ENCODE results near the gene GET4. TPM values are rescaled to one million over a fixed set of nuclear protein-coding genes. Genes with fewer than 3 reads are reported as not detected.

GET4 gene, protein sequence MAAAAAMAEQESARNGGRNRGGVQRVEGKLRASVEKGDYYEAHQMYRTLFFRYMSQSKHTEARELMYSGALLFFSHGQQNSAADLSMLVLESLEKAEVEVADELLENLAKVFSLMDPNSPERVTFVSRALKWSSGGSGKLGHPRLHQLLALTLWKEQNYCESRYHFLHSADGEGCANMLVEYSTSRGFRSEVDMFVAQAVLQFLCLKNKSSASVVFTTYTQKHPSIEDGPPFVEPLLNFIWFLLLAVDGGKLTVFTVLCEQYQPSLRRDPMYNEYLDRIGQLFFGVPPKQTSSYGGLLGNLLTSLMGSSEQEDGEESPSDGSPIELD
- polyA plus RNA-seq (21.1 to 32.0 TPM (median 22.9 TPM) in 3 replicates), polyA minus RNA-seq (9.3 to 11.1 TPM (median 10.1 TPM) in 3 replicates)
- 40.4 TPM for polyA plus RNA-seq (2011; ENCODE audit: low read depth)
- 14.0 and 26.1 TPM in 2 replicates for polyA plus RNA-seq (2011; cell fraction: cytosol; rRNA removed)
- polyA plus RNA-seq (2011; cell fraction: nucleus; rRNA removed): 50.3 and 70.5 TPM in 2 replicates
- polyA plus RNA-seq (2012; ENCODE audit: low replicate concordance): 26.7 and 47.3 TPM in 2 replicates
- 33.4 TPM for polyA minus RNA-seq (2011; cell fraction: cytosol; rRNA and poly(A)+ RNA removed)
- 10.4 and 14.1 TPM in 2 replicates for polyA minus RNA-seq (2011; cell fraction: nucleus; rRNA and poly(A)+ RNA removed)

DNA sequence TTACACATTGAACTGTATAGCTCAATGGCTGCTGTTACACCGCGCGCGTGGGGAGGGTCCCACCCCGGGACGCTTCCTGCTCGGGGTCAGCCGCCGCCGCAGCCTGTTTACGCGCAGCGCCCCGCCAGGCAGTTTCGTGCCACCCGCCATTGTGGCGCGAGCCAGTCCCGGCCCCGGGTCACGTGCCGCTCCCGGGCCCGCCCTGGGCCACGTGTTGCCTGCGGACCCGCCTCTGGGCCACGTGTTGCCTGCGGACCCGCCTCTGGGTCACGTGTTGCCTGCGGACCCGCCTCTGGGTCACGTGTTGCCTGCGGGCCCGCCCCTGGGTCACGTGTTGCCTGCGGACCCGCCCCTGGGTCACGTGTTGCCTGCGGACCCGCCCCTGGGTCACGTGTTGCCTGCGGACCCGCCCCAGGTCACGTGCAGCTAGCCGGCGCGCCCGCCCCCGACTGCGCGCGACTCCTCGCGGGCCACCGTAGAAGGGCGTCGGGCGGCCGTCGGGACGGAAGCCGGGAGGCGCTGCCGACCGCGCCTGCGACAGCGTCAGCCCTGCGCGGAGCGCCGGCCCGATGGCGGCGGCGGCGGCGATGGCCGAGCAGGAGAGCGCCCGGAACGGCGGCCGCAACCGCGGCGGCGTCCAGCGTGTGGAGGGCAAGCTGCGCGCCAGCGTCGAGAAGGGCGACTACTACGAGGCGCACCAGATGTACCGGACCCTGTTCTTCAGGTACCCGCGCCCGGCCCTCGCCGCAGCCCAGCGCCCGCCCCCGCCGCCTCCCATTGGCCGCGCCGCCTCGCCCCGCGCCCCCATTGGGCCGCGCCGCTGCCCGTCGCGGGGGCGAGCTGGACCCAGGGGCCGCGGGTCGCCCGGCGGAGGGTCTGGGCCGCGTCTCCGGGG lies at the start of gene GET4:
Gene GET4 (plus strand): TSS at position 478 of the 895 bp plus-strand sequence. CDS start 92 bp downstream, at position 570.
- FAIRE-seq (no peak), DNase-seq (ENCODE audit: low read depth, low spot score) (peak; percentile 50)
- Histone ChIP-seq H3K36me3 (ENCODE audit: control insufficient read depth in 2 of 2, extremely low read depth in 1 of 2, insufficient read depth in 2 of 2, low read length in 2 of 2) (peaks cover 16 to 20% of the 10 kb centered on the region in 2 experiments), H3K4me2 (ENCODE audit: control insufficient read depth, extremely low read depth, insufficient read depth, low read depth, low read length) (peak within 1 kb of the TSS; percentile 20), H3K4me1 (ENCODE audit: control insufficient read depth, extremely low read depth, insufficient read depth, low read length) (peaks cover 17% of the 10 kb centered on the region), H3K27me3 (ENCODE audit: control insufficient read depth, extremely low read depth, insufficient read depth, low read length) (no peaks in the 10 kb centered on the region), H3K4me3 (ENCODE audit: control insufficient read depth in 2 of 3, extremely low read depth in 1 of 3, insufficient read depth in 2 of 3, low read depth in 1 of 3, low read length in 3 of 3) (peak within 1 kb of the TSS; percentile 71 to 80 (median 74)), H4K20me1 (ENCODE audit: control insufficient read depth, extremely low read depth, insufficient read depth, low read length) (no peaks in the 10 kb centered on the region), H3K79me2 (ENCODE audit: control insufficient read depth, insufficient read depth, low read length) (peaks cover 42% of the 10 kb centered on the region), H3K9ac (ENCODE audit: control insufficient read depth, extremely low read depth, insufficient read depth, low read length) (peak within 1 kb of the TSS; percentile 80), H2AFZ (ENCODE audit: control insufficient read depth, low read length) (peak within 1 kb of the TSS; percentile 77), H3K9me1 (ENCODE audit: control insufficient read depth, extremely low read depth, insufficient read depth, low read length) (no peaks in the 10 kb centered on the region), H3K9me3 (ENCODE audit: control insufficient read depth, low read depth, low read length) (no peaks in the 10 kb centered on the region), H3K27ac (ENCODE audit: control insufficient read depth, insufficient read depth, low read length) (peak within 1 kb of the TSS; percentile 71)
- dilution Hi-C loops (cut with MboI; ENCODE audit: extremely low pct_ligation_motif_present, low sequenced_read_pairs): no loop called here
- no peak for TF ChIP-seq EZH2 (IDR thresholded peaks at IDR 0.05; ENCODE audit: low read length)
- TF ChIP-seq, protein P1, sequence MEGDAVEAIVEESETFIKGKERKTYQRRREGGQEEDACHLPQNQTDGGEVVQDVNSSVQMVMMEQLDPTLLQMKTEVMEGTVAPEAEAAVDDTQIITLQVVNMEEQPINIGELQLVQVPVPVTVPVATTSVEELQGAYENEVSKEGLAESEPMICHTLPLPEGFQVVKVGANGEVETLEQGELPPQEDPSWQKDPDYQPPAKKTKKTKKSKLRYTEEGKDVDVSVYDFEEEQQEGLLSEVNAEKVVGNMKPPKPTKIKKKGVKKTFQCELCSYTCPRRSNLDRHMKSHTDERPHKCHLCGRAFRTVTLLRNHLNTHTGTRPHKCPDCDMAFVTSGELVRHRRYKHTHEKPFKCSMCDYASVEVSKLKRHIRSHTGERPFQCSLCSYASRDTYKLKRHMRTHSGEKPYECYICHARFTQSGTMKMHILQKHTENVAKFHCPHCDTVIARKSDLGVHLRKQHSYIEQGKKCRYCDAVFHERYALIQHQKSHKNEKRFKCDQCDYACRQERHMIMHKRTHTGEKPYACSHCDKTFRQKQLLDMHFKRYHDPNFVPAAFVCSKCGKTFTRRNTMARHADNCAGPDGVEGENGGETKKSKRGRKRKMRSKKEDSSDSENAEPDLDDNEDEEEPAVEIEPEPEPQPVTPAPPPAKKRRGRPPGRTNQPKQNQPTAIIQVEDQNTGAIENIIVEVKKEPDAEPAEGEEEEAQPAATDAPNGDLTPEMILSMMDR (optimal IDR thresholded peaks at IDR 0.05 in 1 of 3, IDR thresholded peaks at IDR 0.05 in 1 of 3, conservative IDR thresholded peaks at IDR 0.05 in 1 of 3; ENCODE audit: extremely low read depth in 1 of 3, insufficient read depth in 2 of 3, low read length in 3 of 3): peak in 1 of 3 experiments; percentile 26

DNA sequence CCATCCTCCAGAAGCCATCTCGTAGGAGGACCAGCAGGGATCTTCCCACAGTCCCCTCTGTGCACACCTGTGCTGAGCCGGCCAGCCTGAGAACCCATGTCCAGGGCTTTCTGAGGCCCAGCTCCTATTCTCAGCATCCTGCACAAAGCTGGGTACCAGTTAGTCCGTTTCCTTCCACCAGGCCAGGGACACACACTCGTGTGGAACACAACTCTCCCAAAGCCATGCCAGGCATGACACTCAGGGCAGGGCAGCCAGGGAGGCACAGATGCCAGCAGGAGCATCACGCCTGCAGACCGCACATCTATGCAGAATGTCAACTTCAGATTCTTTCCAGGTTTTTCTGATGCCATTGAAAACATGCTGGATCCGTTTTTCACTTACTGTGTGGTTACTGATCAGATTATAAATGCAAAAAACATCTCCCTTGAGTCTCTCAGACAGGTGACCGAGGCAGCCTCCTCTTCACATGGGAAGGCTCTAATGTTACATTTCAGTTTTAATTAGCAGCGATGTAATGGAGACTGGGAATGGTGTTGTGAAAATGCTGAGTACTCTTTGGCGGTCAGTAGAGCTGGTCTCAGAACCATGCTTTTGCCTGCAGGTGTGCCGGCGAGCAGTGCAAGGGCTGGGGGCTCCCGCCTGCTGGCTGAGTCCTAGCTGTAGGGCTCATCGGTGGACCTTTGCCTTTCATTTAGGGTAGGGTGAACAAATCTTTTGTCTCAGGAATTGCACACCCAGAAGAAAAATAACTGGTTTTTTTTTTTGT lies 47.4 kb upstream of the GET4 start:
- no peak overlapping the region for H3K4me2 ChIP-seq (ENCODE audit: control insufficient read depth, extremely low read depth, insufficient read depth, low read depth, low read length)
- peaks cover 53% of the 10 kb centered on the region for H3K4me1 ChIP-seq (ENCODE audit: control insufficient read depth, extremely low read depth, insufficient read depth, low read length)
- no peaks in the 10 kb centered on the region for H3K9me3 ChIP-seq (ENCODE audit: control insufficient read depth, low read depth, low read length)
- peaks cover 65% of the 10 kb centered on the region for H3K79me2 ChIP-seq (ENCODE audit: control insufficient read depth, insufficient read depth, low read length)
- no peaks in the 10 kb centered on the region for H3K9me1 ChIP-seq (ENCODE audit: control insufficient read depth, extremely low read depth, insufficient read depth, low read length)
- H3K27me3 ChIP-seq (ENCODE audit: control insufficient read depth, extremely low read depth, insufficient read depth, low read length): no peaks in the 10 kb centered on the region
- no peak overlapping the region for H2AFZ ChIP-seq (ENCODE audit: control insufficient read depth, low read length)
- FAIRE-seq: no peak
- TF ChIP-seq, protein P1 (optimal IDR thresholded peaks at IDR 0.05 in 1 of 3, IDR thresholded peaks at IDR 0.05 in 1 of 3, conservative IDR thresholded peaks at IDR 0.05 in 1 of 3; ENCODE audit: extremely low read depth in 1 of 3, insufficient read depth in 2 of 3, low read length in 3 of 3): no peak
- no peak for TF ChIP-seq EZH2 (IDR thresholded peaks at IDR 0.05; ENCODE audit: low read length)
- dilution Hi-C loops (cut with MboI; ENCODE audit: extremely low pct_ligation_motif_present, low sequenced_read_pairs): no loop called here
- H3K27ac ChIP-seq (ENCODE audit: control insufficient read depth, insufficient read depth, low read length): no peak overlapping the region
- H4K20me1 ChIP-seq (ENCODE audit: control insufficient read depth, extremely low read depth, insufficient read depth, low read length): no peaks in the 10 kb centered on the region
- no peak for DNase-seq (ENCODE audit: low read depth, low spot score)
- no peak overlapping the region for H3K4me3 ChIP-seq (ENCODE audit: control insufficient read depth in 2 of 3, extremely low read depth in 1 of 3, insufficient read depth in 2 of 3, low read depth in 1 of 3, low read length in 3 of 3)
- H3K9ac ChIP-seq (ENCODE audit: control insufficient read depth, extremely low read depth, insufficient read depth, low read length): no peak overlapping the region
- H3K36me3 ChIP-seq (ENCODE audit: control insufficient read depth in 2 of 2, extremely low read depth in 1 of 2, insufficient read depth in 2 of 2, low read length in 2 of 2): peaks cover 0 to 14% of the 10 kb centered on the region in 2 experiments
